GM03348 (cell line): ENCODE data around the gene RTL3.
A peak's percentile ranks its signal among the peaks of the same experiment; 100 is the strongest.

ENCODE experiments used
- DNase-seq: peaks from one replicate; pipeline ENCODE4 v3.0.0; 2012; ENCODE audit warnings: low spot score

Gene RTL3

DNA sequence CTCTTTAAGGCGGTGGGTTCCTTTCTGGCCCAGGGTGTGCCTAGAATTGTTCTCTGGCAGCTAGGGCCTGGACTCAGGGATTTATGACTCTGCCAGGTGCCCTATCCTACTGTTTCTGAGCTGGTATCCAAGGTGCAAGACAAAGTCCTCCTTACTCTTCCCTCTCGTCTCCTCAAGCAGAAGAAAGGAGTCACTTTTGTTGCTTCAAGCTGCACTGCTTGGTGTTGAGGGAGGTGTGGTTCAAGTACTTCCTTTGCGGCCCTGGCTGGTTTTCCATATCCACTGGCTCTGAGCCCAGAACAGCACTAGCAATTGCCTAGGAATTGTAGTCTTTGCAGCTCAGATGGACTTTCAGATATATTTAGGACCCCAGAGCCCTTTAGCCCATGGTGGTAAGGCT lies 39.3 kb downstream of the RTL3 start:
- DNase-seq = peak; percentile 13

DNA sequence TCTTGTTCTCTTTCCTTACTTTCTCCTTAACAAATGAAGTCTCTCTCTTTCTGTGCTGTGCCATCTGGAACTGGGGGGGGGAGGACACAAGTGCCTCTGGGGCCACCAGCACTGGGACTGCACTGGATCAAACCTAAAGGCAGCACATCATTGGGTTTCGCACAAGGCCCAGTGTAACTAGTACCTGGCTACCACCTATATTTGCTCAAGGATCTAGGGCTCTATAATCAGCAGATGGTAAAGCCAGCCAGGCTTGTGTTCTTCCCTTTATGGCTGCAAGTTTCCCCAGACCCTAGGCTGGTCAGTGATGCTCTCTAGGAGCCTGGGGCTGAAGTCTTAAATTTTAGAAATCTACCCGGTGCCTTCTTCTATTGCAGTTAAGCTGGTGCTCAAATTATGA lies 40.1 kb downstream of the RTL3 start:
- no peak for DNase-seq

DNA sequence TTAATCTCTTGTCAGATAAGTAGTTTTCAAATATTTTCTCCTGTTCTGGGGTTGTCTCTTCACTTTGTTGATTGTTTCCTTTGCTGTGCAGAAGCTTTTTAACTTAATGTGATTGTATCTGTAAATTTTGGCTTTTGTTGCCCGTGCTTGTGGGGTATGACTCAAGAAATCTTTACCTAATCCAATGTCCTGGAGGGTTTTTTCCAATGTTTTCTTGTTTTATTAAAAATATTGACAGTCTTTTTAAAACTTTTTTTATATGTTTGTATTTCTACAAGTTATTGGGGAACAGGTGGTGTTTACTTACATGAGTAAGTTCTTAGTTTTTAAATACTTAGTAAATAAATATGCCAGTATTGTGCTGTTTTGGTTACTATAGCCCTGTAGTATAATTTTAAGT lies 44.9 kb downstream of the RTL3 start:
- no peak for DNase-seq
